Fibroblast of skin of right quadriceps (primary cell): ENCODE results near the gene HSP90AB1.

Source experiments
- DNase-seq: peaks from one replicate; pipeline ENCODE4 v3.0.0-alpha.2; 2013

The HSP90AB1 gene

DNA sequence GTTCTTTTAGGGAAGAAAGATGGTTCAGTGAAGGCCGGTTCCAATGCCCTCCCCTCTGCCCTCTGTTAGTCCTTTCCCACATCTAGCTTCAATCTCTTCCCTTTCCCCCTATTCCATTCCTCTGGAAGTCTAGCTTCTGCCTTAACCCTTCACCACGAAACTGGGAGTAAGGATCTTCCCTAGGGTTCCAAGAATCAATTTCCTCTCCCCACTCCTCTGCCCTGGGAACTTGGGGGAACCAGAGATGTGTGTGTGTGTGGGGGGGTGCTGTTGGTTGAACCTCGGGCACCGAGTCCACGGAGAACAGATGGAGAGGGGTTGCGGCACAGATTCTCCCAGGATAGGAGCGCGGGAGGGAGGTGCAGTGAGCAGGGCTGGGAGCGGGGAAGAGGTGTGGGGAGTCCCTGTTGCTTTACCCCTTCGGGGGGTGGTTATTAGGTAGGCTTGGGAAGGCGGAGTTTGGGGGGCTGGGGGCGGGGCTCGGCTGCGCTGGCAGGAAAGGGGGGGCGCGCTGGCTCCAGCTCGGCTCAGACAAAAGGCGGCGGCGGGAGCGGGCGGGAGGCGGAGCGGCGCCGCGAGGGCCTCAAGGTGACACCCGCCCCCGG, 23.1 kb downstream of the HSP90AB1 start, which contains the start of gene TMEM151B:
Gene TMEM151B (plus strand): TSS at position 530 of the 605 bp plus-strand sequence. CDS start 293 bp downstream, outside the sequence.
- DNase-seq, result no peak

DNA sequence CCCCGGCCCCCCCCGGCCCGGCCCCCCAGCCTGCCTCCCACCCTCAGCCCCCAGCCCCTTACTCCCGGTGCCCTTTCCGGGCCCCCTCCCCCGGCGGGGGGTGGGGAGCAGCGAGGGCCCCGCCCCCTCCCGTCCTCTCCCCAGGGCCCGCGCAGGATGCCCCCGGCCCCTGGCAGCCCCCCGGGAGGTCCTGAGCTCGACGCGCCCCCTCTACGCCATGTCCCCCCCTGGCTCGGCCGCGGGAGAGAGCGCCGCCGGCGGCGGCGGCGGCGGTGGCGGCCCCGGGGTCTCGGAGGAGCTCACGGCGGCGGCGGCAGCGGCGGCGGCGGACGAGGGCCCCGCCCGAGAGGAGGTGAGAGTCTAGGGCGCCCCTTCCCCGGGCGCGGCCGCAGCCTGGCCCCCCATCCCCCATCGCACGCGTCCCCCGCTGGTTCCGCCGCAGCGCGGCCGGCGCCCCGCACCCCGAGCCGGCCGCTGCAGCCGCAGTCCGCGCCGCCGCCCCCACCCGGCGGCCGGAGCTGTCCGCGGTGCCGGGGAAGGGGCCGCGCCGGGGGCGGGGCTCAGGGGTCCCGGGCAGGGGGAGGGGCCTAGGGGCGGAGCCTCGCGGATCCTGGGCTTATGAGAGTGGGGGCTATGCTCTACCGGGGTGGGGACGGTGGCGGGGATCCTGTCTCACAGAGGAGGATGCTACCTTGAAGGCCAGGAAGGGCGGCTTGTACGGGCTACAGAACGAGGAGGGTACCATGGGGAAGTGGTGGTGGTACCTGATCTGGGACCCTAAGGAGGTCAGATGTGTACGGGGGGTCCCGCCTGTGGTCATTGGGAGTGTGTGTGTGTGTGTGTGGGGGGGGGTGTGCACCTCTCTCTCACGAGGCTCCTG, 23.9 kb downstream of the HSP90AB1 start:
- no peak for DNase-seq

DNA sequence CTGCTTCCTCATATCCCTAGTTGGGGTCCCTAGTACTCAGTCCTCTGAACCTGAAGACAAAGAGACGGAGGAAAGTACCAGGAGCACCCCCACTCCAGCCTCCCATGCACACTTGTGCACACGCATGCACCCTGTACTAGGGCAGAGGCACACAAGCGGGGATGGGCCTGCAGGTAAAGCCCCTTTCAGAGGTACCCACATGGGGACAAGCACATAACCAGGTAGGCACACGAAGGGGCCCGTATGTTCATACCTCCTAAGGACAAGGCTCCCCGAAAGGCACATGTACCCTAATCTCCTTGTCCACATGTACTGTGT, 24.5 kb downstream of the HSP90AB1 start:
- no peak for DNase-seq

DNA sequence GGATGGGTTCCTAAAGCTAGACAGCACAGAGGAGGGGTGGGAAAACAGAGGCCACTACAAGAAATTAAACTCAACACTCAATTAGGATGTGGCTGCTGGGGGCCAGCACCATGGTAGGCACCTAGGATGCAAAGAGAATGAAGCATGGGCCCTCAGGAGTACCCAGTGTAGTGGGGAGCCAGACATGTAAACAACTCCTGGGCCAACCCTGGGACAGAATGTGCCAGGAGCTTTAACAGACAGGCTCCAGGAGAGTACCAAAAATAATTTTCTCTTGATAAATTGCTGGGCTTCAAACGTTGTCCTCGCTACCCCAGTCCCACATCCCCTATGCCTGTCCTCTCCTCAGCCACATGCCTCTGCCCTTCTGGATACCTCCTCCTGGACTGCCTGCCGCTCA, 25.0 kb downstream of the HSP90AB1 start:
- DNase-seq, result no peak

DNA sequence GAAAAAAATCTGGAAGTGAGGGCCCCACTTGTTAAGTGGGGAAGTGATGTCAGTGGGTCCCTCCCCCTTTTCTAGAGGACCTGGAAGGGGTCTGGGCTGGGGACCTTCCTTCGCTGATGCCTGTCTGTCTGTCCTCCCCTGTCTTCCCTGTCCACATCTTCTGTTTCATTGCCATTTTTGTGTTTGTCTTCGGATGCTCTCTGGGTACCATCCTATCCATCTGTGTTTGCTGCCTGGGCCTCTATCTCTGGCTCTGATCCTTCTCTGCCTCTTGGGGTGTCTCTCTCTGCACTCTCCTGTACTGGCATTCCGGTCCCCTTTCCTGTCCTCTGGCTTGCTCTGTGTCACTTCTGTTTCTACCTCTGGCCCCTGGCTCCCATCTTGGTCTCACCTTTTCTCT, 25.6 kb downstream of the HSP90AB1 start:
- no peak for DNase-seq

DNA sequence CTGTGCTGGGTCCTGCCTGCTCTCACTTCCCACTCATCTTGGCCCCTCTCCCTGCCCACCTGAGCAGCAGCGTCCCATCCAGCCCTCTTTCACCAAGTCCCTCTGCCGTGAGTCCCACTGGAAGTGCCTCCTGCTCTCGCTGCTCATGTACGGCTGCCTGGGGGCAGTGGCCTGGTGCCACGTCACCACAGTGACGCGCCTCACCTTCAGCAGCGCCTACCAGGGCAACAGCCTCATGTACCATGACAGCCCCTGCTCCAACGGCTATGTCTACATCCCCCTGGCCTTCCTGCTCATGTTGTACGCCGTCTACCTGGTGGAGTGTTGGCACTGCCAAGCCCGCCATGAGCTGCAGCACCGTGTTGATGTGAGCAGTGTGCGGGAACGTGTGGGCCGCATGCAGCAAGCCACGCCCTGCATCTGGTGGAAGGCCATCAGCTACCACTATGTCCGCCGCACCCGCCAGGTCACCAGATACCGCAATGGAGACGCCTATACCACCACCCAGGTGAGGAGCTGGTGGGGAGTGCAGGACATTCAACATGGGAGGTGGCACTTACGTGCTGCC, 26.2 kb downstream of the HSP90AB1 start:
- no peak for DNase-seq

DNA sequence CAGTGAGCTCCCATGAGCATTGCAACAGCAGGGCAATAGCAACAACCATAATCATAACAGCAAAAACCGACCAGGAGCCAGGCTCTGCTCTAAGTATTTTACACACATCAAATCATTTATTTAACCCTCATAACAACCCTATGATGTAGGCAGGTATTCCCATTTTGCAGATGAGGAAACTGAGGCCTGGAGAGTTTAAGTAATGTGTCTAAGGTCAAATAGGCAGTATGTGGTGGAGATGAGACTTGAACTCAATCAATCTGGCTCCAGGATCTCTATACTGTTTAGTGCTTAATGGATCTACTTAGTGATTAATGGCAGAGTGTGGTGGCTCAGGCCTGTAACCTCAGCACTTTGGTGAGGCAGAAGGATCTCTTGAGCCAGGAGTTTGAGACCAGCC, 26.7 kb downstream of the HSP90AB1 start:
- DNase-seq, result no peak

DNA sequence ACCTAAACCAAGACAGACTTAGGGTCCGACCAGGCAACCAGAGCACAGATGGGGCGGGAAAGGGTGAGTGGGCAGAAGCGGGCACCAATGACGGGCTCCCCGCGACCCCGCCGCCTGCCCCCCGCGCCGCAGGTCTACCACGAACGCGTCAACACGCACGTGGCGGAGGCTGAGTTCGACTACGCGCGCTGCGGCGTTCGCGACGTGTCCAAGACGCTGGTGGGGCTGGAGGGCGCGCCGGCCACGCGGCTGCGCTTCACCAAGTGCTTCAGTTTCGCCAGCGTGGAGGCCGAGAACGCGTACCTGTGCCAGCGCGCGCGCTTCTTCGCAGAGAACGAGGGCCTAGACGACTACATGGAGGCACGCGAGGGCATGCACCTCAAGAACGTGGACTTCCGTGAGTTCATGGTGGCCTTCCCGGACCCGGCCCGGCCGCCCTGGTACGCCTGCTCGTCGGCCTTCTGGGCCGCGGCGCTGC, 28.4 kb downstream of the HSP90AB1 start:
- no peak for DNase-seq

DNA sequence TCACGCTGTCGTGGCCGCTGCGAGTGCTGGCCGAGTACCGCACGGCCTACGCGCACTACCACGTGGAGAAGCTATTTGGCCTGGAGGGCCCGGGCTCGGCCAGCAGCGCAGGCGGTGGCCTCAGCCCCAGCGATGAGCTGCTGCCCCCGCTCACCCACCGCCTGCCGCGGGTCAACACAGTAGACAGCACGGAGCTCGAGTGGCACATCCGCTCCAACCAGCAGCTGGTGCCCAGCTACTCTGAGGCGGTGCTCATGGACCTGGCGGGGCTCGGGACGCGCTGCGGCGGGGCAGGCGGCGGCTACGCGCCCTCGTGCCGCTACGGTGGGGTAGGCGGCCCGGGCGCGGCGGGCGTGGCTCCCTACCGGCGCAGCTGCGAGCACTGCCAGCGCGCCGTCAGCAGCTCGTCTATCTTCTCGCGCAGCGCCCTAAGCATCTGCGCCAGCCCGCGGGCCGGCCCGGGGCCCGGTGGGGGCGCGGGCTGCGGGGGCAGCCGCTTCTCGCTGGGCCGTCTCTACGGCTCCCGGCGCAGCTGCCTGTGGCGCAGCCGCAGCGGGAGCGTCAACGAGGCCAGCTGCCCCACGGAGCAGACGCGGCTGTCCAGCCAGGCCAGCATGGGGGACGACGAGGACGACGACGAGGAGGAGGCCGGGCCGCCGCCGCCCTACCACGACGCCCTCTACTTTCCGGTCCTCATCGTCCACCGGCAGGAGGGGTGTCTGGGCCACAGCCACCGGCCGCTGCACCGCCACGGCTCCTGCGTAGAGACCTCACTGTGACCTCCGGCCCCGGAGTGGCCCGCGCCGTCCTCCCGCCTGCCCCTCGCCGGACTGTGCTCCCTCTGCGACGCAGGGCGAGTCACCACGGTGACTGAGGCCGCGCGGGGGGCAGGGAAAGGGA, 29.1 kb downstream of the HSP90AB1 start:
- DNase-seq, result no peak

DNA sequence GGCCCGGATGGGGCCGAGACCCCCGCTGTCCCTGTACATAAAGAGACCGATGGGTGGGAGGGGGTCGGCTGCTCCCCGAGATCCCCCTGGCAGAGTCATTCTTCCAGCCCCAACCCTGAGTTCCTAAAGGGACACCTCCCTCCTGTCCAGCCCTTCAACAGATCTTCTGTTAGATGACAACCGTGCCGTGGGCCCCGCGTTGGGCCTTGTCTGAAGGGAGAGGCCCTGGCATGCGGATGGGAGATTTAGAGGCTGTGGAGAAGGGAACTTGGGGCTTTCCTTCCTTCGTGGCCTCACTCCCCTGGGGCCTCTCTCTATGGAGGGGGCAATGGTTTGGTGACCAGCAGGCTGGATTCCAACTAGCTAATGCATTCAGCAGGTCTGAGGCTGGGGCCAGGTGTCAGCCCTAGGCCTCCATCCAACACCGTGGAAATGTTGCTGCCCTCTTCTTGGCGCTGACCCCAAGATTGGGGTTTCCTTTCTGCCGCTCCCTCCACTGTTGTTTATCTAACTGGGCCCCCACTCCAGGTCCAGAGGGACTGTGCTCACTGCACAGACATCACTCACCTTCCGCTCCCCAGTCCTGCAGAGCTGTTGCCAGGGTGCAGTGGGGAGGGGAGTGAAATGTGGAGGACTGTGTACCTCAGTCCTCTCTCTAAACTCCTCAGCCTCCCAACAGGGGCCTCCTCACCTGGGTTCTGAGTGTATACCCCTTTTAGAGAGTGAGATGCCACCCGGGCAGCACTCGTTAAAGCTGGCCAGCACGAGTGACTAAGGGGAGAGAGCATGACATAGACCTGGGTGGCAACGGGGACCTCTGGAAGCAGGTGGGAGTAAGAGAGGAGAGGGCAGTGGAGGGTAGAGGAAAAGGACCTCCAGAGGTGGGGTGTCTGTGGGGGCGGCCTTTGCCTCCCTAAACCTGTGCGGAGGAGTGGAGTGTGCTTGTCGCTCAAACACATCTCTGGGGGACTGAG, 30.1 kb downstream of the HSP90AB1 start:
- no peak for DNase-seq

DNA sequence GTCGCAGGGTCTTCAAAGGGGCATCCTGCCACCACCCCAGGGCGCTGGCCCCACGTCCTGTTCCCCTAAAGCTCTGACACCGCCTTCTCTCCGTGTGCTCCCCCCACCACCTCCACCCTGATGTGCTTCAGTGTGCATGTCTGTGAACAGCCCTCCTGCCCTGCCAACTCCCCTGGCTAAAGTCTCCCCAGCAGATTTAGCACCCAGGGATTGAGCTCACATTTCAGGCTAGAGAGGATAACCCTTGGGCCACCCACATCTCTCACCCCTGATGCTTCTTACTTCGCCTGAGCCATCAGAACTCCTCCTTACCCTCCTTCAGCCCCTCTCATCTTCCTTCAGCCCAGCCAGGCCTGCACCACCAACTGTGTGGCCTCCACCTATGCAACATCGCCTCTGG, 30.9 kb downstream of the HSP90AB1 start:
- DNase-seq, result no peak

DNA sequence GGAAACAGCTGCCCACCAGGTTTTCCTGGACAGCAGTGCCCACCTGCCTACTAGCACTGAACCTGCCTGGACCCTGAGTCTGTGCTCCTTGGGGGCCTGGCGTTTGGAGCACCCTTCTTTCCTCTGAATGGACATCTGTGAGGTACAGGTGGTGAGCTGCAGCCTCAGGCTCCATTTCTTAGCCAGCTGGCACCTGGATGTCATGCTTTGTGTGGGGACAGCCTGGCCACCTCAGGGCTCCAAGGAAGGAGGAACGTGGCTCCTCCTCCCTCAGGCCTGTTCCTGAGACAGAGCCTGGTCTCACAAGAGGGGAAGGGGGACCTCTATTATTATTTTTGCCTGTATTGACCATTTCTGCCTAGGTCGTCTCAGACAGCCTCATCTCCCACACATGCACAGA, 31.4 kb downstream of the HSP90AB1 start:
- no peak for DNase-seq

DNA sequence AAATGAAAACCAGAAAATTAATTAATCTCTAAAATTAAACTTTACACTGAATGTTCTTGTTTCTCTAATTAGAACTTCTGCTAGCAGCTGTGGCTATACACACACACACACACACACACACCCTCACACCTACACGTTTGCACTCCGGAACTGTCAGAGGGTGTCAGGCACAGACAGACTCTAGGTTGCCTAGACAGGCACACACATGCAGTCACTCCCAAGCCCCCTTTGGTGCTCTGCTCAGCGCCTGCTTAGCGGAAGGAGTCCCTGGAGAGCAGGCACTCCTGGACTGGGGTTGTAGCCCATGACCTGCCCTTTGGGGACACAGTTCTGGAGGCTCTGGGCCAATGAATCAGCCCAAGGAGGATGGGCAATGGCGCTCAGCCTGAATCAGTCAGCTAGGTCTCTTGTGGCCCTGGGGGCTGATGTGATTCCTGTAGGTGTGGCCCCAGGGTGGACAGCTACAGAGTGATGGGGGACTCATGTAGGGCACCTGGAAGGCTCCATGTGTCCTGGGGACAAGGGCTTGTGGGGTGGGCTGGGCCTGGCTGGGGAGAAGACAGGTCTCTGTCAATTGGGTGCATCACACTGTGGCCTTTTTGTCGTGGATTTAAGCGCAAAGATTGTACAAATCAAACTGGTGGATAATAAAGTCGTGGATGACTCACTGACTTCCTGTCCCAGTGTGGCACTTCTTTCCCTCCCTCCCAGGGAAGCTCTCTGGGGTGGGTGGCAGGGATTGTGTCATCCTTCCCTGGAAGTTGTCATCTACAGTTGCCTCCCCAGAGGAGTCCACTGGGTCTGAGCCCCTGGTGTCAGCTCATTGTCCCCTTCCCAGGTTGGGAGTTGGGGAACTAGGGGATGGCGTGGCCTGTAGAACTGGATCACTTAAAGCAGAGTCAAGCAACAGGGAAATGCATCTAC, 32.1 kb downstream of the HSP90AB1 start:
- DNase-seq, result no peak

DNA sequence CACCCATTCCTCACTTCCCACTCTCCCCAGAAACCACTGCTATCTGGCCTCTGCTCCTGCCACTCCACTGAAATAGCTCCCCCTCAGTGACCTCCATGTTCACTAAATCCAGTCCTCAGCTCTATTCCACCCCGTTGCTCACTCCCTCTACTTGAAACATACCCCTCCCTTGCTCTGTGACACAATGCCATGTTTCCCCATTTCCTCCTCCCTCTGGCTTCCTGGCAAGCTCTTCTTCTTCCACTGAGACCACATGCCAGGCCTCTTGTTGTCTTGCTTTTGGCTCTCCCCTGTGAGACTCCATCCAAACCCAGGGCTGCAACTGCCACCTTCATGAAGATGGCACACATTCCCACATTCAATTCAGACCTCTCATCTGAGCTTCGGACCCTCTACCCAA, 37.2 kb downstream of the HSP90AB1 start:
- DNase-seq, result no peak

DNA sequence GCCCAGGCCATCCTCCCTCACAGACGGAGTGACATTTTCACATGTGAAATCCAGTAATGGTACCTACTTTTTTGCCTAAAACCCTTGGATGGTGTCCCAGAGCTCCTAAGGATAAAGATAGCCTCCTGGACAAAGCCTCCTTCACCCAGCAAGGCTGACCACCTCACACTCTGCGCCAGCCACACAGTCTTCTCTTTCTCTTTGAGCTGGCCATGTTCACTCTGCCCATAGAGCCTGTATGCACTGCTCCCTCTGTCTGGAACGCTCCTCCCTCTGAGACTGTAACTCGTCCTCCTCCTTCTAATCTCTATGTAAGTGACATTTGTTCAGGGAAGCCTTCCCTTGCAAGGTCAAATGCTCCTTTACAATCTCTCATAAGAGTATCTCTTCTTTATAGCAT, 38.0 kb downstream of the HSP90AB1 start:
- no peak for DNase-seq

DNA sequence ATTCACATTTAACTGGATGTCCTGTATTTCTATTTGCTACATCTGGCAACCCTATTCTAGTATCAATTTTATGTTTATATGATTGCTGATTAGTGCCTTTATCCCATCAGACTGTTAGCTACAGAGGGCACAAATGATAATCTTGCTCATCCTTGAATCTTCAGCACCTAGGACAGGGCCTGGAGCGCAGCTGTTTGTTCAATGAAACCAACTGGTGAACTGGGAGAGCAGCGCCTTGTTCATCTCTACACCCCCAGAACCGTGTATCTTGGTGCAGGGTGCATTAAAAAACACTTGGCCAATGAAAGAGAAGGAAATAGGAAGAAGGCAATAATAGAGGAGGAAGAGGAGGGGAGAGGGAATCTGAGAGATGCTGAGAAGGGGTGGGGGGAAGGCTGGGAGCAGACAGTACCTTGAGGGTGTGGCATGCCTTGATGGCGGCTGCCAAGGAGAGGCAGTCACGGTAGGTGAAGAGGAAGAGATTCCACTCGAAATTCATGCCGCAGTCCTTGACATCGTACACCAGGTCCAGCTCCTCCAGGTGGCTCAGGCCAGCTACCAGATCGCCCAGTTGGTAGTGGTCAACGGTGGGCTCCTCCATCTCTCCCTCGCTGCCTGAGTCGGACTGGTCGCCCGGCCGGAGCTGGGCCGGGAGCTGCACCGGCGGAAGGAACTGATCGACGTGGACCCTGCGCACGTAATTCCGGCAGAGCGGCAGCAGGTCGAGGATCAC, 38.8 kb downstream of the HSP90AB1 start:
- no peak for DNase-seq

DNA sequence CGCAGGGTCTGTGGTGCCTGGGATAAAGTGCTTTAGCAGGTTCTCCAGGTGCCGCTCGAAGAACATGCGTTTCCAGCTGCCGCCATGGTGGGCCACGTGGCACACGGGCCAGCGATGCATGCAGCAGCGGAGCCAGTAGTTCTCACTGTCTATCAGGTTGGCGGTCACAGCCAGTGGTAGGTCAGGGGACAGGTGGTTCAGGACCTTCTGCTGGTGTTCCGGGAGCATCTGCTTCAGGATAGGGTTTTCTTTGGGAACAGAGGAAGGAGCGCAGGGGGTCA, 39.3 kb downstream of the HSP90AB1 start:
- no peak for DNase-seq

DNA sequence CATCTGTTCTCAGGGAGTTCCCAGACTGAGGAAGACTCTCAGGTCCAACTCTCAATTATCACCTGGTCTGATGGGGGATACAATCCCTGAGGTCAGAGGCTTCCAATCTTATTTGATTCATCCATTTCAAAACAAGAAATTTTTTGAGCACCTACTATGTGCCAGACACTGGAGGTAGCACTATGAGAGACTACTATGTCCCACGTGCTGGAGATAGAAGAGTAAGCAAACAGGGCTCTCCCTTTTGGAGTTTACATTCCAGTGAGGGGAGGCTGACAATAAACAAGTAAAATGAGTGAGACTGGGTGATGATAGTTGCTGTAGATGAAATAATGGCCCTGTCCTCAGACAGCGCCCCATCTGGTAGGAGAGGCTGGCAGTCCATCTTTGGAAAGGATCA, 39.8 kb downstream of the HSP90AB1 start:
- DNase-seq, result no peak

DNA sequence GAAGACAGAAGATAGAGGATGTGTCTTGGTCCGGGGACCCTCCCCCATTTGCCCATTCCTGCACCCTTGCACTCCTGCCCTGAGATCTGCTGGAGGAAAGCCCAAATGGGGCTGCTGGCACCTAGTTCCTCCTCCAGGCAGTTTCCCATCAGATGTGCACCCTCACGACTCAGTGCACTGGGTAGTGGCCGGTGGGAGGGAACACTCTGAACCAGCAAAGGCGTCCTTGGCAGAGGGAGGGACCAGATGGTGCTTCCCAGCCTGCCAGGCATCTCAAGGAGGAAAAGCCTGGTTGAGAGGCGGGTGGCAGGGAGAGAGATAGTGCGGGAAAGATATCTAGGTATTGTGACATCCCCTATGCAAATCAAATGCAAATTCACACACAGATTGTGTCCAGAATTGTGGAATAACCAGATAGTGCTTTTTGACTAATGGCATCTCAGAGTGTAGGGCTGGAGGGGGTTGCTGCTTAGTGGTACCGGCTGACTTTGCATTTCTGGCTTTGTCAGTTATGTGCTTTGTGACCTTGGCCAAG, 42.9 kb downstream of the HSP90AB1 start:
- DNase-seq, result no peak

DNA sequence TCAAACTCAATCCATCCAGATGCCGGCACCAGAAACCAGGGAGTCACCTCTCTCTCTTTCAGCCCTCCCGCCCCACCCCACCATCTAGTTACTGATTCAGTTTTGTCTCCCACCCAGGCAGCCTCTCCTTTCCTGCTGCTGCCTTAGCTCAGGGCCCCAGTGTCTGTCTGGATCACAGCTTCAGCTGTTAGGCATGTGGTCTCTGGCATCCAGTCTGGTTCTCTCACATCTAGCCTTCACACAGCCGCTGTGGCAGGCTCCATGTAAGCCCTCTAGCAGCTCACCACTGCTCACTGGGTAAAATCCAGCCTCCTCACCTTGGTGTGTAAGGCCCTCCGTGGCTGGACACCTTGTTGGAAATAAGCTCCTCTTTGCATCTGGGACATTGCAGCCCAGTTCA, 44.9 kb downstream of the HSP90AB1 start:
- no peak for DNase-seq
